GM04504 (cell line): ENCODE measurements around the gene FAM83E.
"Not testable (repeated sequence)": the region's sequence is repeated elsewhere in the genome, so short reads cannot be mapped to it uniquely, and the experiment has no call there.

Source experiments
- DNase-seq: peaks from one replicate; pipeline ENCODE4 v3.0.0-alpha.2; 2012; ENCODE audit warnings: low read depth

Gene FAM83E

GRCh38 chr19:48614436-48615230 lies at the start of gene FAM83E:
Gene FAM83E (minus strand): TSS chr19:48615076. CDS start chr19:48613372, 1,704 bp downstream.
- DNase-seq: no peak

- no peak for DNase-seq
Measured at GRCh38 chr19:48664476-48664875, 49.6 kb upstream of the FAM83E start.

- no peak for DNase-seq
Measured at GRCh38 chr19:48663667-48664066, 48.8 kb upstream of the FAM83E start.

- no peak for DNase-seq
Measured at GRCh38 chr19:48661711-48662090, 46.8 kb upstream of the FAM83E start.

GRCh38 chr19:48660852-48661710 lies 46.2 kb upstream of the FAM83E start:
- DNase-seq: peak; percentile 65

- no peak for DNase-seq
Measured at GRCh38 chr19:48659768-48660167, 44.9 kb upstream of the FAM83E start.

- no peak for DNase-seq
Measured at GRCh38 chr19:48658483-48658882, 43.6 kb upstream of the FAM83E start.

- not testable (repeated sequence) for DNase-seq
Measured at GRCh38 chr19:48657828-48658227, 43.0 kb upstream of the FAM83E start.

- peak; percentile 90 for DNase-seq
Measured at GRCh38 chr19:48656840-48657474, 42.1 kb upstream of the FAM83E start.

- no peak for DNase-seq
Measured at GRCh38 chr19:48654299-48655059, 39.6 kb upstream of the FAM83E start.

- DNase-seq: no peak
Measured at GRCh38 chr19:48651683-48652048, 36.8 kb upstream of the FAM83E start.

GRCh38 chr19:48650974-48651682 lies 36.3 kb upstream of the FAM83E start:
- no peak for DNase-seq

GRCh38 chr19:48648134-48648533 lies 33.3 kb upstream of the FAM83E start:
- DNase-seq: no peak

GRCh38 chr19:48646722-48647216 lies 31.9 kb upstream of the FAM83E start:
- no peak for DNase-seq

GRCh38 chr19:48646001-48646721 lies 31.3 kb upstream of the FAM83E start, which contains the start of gene CA11:
Gene CA11 (minus strand): TSS chr19:48646187. CDS start chr19:48645632, 555 bp downstream.
- no peak for DNase-seq

- no peak for DNase-seq
Measured at GRCh38 chr19:48645620-48646000, 30.7 kb upstream of the FAM83E start.

GRCh38 chr19:48644839-48645619 lies 30.2 kb upstream of the FAM83E start:
- no peak for DNase-seq

- DNase-seq: no peak
Measured at GRCh38 chr19:48644355-48644754, 29.5 kb upstream of the FAM83E start.

GRCh38 chr19:48642862-48643261 lies 28.0 kb upstream of the FAM83E start:
- DNase-seq: no peak

- no peak for DNase-seq
Measured at GRCh38 chr19:48641850-48642249, 27.0 kb upstream of the FAM83E start.
